Central memory CD4-positive, alpha-beta T cell (primary cell): ENCODE measurements around the gene CENPI.
A peak's percentile ranks its signal among the peaks of the same experiment; 100 is the strongest.
"Not testable (repeated sequence)": the region's sequence is repeated elsewhere in the genome, so short reads cannot be mapped to it uniquely, and the experiment has no call there.

Experiments
- DNase-seq: peaks from one replicate; pipeline ENCODE4 v3.0.0; 2022
- total RNA-seq, 3 experiments: gene quantifications; one replicate each; lab custom pipeline; 2026; lab: John Stamatoyannopoulos, UW

The CENPI gene, protein sequence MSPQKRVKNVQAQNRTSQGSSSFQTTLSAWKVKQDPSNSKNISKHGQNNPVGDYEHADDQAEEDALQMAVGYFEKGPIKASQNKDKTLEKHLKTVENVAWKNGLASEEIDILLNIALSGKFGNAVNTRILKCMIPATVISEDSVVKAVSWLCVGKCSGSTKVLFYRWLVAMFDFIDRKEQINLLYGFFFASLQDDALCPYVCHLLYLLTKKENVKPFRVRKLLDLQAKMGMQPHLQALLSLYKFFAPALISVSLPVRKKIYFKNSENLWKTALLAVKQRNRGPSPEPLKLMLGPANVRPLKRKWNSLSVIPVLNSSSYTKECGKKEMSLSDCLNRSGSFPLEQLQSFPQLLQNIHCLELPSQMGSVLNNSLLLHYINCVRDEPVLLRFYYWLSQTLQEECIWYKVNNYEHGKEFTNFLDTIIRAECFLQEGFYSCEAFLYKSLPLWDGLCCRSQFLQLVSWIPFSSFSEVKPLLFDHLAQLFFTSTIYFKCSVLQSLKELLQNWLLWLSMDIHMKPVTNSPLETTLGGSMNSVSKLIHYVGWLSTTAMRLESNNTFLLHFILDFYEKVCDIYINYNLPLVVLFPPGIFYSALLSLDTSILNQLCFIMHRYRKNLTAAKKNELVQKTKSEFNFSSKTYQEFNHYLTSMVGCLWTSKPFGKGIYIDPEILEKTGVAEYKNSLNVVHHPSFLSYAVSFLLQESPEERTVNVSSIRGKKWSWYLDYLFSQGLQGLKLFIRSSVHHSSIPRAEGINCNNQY
- 1.6 to 3.8 (median 2.5) reads per million in 3 experiments for total RNA-seq

DNA sequence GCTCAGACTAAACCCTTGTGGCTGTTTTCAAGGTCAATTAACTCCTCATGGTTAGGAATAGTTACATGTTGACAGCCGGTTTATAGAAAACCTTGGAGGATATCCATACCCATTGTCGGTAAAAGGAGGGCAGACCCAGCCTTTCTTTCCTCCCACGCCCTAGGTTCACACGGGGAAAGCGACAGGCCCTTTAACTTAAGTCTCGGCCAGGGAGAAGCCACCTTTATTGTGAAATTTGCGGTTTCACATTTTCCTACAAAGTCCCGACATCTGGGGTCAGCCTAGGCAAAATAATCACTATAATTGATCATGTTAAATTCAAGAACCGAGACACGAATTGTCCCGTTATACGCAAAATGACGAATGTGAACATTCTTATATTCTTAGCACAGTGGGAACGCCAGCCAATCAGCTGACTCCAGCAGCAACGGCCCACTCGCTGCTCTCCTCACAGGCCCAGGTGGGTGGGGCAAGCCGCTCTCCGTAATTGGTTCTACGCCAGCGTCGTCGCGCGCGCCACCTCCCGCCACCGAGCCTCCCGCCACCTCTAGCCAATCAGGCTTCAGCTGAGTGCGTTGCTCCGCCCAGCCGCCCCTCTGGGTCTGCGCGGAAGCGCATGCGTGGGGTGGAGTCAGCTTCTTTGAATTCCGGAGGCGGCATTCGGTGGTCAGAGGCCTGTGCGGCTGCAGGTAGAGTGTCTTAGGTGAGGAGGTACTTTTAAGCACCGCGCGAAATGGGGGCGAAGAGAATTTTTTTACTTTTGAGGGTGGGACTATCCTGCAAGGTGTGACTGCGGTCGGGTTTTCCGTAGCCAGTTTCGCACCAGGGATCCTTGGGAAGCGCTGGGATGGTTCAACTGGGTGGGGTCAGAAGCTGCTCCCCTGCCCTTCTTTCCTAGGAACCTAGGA, at the start of gene CENPI:
Gene CENPI, plus strand, starts transcription at position 659 of the 908 bp plus-strand sequence. CDS start 2,867 bp downstream, outside the sequence.
- peak; percentile 94 for DNase-seq

GRCh38 chrX:101051153-101051548, 46.9 kb upstream of the CENPI start:
- no peak for DNase-seq

- DNase-seq, result peak; percentile 76
These were observed 46.3 kb upstream of the CENPI start, which contains the start of gene TRMT2B for GRCh38 chrX:101051549-101052302. Gene TRMT2B, minus strand, starts transcription at chrX:101052111. Its CDS starts 9,822 bp downstream, at chrX:101042289.

GRCh38 chrX:101056551-101056950, 41.5 kb upstream of the CENPI start:
- DNase-seq, result not testable (repeated sequence)

DNA sequence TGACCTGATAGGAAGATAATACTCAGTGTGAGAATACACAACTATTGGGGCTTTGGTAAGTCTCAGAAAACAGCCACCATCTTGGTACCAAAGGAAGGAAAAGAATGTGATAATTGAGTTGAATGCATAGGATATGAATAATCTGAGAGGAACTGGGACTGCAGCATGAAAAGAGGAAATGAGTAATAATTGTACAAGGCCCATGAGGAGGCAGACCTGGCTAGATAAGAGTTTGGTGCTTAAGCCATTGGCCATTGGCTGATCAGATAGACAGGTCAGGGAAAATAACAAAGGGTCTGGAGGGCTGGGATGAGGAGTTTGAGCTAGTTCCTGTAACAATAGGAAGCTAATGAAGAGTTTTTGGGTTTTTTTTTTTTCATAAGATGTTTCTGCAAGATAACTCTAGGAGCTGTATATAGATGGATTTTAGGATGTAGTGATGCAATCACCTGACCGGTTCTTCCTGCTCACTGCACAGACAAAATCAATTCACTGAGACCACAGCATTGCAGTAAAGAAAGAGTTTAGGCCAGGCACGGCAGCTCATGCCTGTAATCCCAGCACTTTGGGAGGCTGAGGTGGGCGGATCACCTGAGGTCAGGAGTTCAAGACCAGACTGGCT, 40.8 kb upstream of the CENPI start:
- DNase-seq, result no peak

GRCh38 chrX:101062176-101062575, 35.8 kb upstream of the CENPI start:
- DNase-seq, result no peak

GRCh38 chrX:101071582-101071981, 26.4 kb upstream of the CENPI start:
- DNase-seq, result no peak

- DNase-seq, result no peak
These were observed 19.0 kb upstream of the CENPI start, which contains the start of gene TMEM35A for GRCh38 chrX:101078716-101079598. Gene TMEM35A, plus strand, starts transcription at chrX:101078879. Its CDS starts 124 bp downstream, at chrX:101079003.

DNA sequence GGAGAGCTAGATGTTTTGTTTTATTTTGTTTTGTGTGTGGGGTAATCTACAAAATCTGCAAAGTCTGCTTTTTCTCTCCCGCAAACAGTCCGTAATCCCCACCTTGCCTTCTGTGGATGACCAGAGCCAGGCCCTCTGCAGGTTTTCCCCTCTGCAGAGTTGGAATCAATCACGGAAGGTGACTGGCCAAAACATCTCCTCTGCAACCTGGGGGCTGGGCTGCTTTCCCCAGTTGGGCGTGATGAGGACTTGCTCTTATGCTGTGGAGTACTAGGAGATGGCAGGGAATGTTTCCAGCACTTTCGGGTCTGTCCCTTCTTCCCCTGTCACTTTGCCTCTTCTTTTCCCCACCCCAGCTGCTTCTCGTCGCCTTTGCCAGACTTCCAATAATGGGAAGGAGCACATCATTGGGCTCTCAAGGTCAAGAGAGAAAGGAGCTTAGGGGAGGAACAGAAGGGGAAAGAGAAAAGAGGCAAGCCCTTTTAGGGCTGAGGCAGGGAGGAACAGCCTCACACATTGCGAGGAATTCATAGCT, 18.2 kb upstream of the CENPI start:
- no peak for DNase-seq

- no peak for DNase-seq
These were observed 17.5 kb upstream of the CENPI start for GRCh38 chrX:101080326-101081124.

- DNase-seq, result no peak
These were observed 16.8 kb upstream of the CENPI start for GRCh38 chrX:101081231-101081630.

DNA sequence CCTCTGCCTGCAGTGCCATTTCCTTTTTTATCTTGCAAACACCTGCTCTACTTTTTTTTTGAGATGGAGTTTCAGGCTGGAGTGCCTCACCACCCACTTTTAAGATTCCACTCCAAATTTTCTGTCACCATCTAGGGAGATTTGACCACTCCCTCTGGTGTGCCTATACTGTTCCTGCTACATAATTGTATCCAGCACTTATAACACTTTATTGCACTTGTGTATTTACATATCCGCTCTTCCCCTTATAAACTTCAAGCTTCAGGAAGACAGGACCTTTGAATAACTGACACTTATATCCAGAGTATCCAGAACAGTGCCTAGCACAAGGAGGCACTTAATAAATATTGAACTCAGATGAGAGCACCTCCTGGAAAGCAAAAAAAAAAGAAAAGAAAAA, 6.2 kb upstream of the CENPI start:
- no peak for DNase-seq

- DNase-seq, result no peak
These were observed 10.3 kb downstream of the CENPI start for GRCh38 chrX:101108284-101108683.

DNA sequence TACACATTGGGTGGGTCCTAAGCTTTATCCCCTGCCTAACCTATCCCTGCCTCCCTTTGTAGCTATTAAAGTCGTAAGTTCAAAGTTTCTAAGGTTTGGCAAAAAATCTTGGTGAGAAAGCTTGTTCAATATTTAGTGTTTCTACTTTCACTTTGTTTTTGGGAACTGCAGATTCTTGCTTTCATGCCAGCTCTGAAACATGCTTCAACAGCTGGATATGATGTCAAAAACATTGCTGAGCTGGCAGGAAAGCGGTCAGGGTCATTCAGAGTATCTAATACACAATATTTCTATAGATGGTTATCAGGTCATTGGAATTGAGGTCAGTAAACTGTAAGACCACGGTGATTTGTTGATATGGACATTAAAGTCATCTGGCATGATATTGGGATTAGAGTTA, 19.7 kb downstream of the CENPI start:
- DNase-seq, result no peak

DNA sequence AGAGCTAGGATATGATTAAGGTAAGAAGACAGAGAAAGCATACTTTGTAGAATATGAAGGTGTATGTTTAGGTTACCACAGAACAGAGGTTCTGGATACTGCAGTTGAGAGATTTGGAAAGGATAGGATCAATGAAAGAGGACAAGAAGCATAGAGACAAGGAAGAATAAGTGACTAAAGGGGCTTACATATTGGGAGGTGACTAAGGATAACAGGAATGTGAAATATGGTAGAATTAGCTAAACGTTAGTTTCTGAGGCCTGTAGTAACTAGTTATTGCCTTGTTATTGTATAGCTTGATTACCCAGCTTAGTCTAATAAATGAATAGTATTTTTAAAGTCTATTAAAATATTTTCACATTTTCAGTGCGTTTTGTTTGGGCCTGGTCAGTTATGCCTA, 38.2 kb downstream of the CENPI start:
- no peak for DNase-seq
